H7 (cell line): ENCODE data around the gene RNF20. TPM values are rescaled to one million over a fixed set of nuclear protein-coding genes. Genes with fewer than 3 reads are reported as not detected.

Experiments used
- DNase-seq: peaks from one replicate; pipeline ENCODE4 v3.0.0; 2012
- H3K27me3 ChIP-seq: 2 replicates; pipeline ENCODE4 v1.6.0; 2011; ENCODE audit warnings: mild to moderate bottlenecking, low read length; ENCODE audit not compliant: control insufficient read depth, insufficient read depth
- H3K36me3 ChIP-seq: replicated peaks from 2 replicates; pipeline ENCODE4 v1.5.1; 2011; ENCODE audit warnings: low read length; ENCODE audit not compliant: control insufficient read depth, insufficient read depth
- H3K4me3 ChIP-seq: 2 replicates; pipeline ENCODE4 v1.5.1; 2011; ENCODE audit warnings: low read depth, mild to moderate bottlenecking, control low read depth, low read length, moderate library complexity; ENCODE audit not compliant: insufficient read depth
- total RNA-seq: library from RNA; depleted of rRNA; stranded (reverse); fragments of >200 nt; shearing (Covaris generic); gene quantifications from 2 replicates; pipeline ENCODE4 v1.2.3, GENCODE V29; 2014; rRNA removed

The RNF20 gene
- 21.8 and 24.9 TPM in 2 replicates for total RNA-seq

GRCh38 chr9:101533334-101534204 lies at the start of gene RNF20:
Gene RNF20 (plus strand): TSS chr9:101533853. CDS start chr9:101535424, 1,571 bp downstream.
- peak; percentile 94 for DNase-seq
- H3K4me3 ChIP-seq, result peak within 1 kb of the TSS; percentile 88
- H3K27me3 ChIP-seq, result no peaks in the 10 kb centered on the region
- peaks cover 3% of the 10 kb centered on the region; the same call in 1 of the 2 replicates for H3K36me3 ChIP-seq

GRCh38 chr9:101484046-101484445 lies 49.6 kb upstream of the RNF20 start:
- no peak for DNase-seq
- H3K27me3 ChIP-seq, result peaks cover 7% of the 10 kb centered on the region
- H3K4me3 ChIP-seq, result no peak overlapping the region
- no peaks in the 10 kb centered on the region for H3K36me3 ChIP-seq

GRCh38 chr9:101485924-101486692 lies 47.5 kb upstream of the RNF20 start:
- Histone ChIP-seq H3K4me3 (peak overlapping the region; percentile 80), H3K36me3 (no peaks in the 10 kb centered on the region), H3K27me3 (peaks cover 7% of the 10 kb centered on the region)
- peak; percentile 56 for DNase-seq

GRCh38 chr9:101486693-101487442 lies 46.8 kb upstream of the RNF20 start:
- H3K36me3 ChIP-seq, result no peaks in the 10 kb centered on the region
- peak overlapping the region; percentile 80 for H3K4me3 ChIP-seq
- H3K27me3 ChIP-seq, result peaks cover 7% of the 10 kb centered on the region
- peak; percentile 90 for DNase-seq

- Histone ChIP-seq H3K36me3 (no peaks in the 10 kb centered on the region), H3K27me3 (peaks cover 7% of the 10 kb centered on the region), H3K4me3 (no peak overlapping the region)
- no peak for DNase-seq
Measured at GRCh38 chr9:101487443-101487840, 46.2 kb upstream of the RNF20 start.

GRCh38 chr9:101495810-101496209 lies 37.8 kb upstream of the RNF20 start:
- Histone ChIP-seq H3K27me3 (no peaks in the 10 kb centered on the region), H3K36me3 (no peaks in the 10 kb centered on the region), H3K4me3 (no peak overlapping the region)
- no peak for DNase-seq

- DNase-seq, result no peak
- H3K36me3 ChIP-seq, result no peaks in the 10 kb centered on the region
- H3K4me3 ChIP-seq, result no peak overlapping the region
- no peaks in the 10 kb centered on the region for H3K27me3 ChIP-seq
Measured at GRCh38 chr9:101498323-101498722, 35.3 kb upstream of the RNF20 start.

GRCh38 chr9:101504188-101504587 lies 29.5 kb upstream of the RNF20 start:
- H3K4me3 ChIP-seq, result no peak overlapping the region
- H3K27me3 ChIP-seq, result no peaks in the 10 kb centered on the region
- DNase-seq, result no peak
- no peaks in the 10 kb centered on the region for H3K36me3 ChIP-seq

- no peak for DNase-seq
Measured at GRCh38 chr9:101508211-101508610, 25.4 kb upstream of the RNF20 start.

GRCh38 chr9:101509572-101509971 lies 24.1 kb upstream of the RNF20 start:
- H3K27me3 ChIP-seq, result no peaks in the 10 kb centered on the region
- H3K4me3 ChIP-seq, result no peak overlapping the region
- H3K36me3 ChIP-seq, result no peaks in the 10 kb centered on the region
- no peak for DNase-seq

More at GRCh38 chr9:101508211-101508610, 25.4 kb upstream of the RNF20 start:
- no peak overlapping the region for H3K4me3 ChIP-seq
- no peaks in the 10 kb centered on the region for H3K36me3 ChIP-seq
- H3K27me3 ChIP-seq, result no peaks in the 10 kb centered on the region

- Histone ChIP-seq H3K4me3 (no peak overlapping the region), H3K36me3 (no peaks in the 10 kb centered on the region), H3K27me3 (no peaks in the 10 kb centered on the region)
- DNase-seq, result no peak
Measured at GRCh38 chr9:101510459-101510858, 23.2 kb upstream of the RNF20 start.

GRCh38 chr9:101511009-101511408 lies 22.6 kb upstream of the RNF20 start:
- Histone ChIP-seq H3K36me3 (no peaks in the 10 kb centered on the region), H3K27me3 (no peaks in the 10 kb centered on the region), H3K4me3 (no peak overlapping the region)
- no peak for DNase-seq

GRCh38 chr9:101512116-101512515 lies 21.5 kb upstream of the RNF20 start:
- no peak for DNase-seq
- H3K27me3 ChIP-seq, result no peaks in the 10 kb centered on the region
- no peaks in the 10 kb centered on the region for H3K36me3 ChIP-seq
- no peak overlapping the region for H3K4me3 ChIP-seq

- DNase-seq, result no peak
- H3K27me3 ChIP-seq, result no peaks in the 10 kb centered on the region
- no peaks in the 10 kb centered on the region for H3K36me3 ChIP-seq
- no peak overlapping the region for H3K4me3 ChIP-seq
Measured at GRCh38 chr9:101513351-101513750, 20.3 kb upstream of the RNF20 start.
